ENCODE results near the gene P2RY6. TPM values are rescaled to one million over a fixed set of nuclear protein-coding genes. Genes with fewer than 3 reads are reported as not detected.

P2RY6 gene
- total and polyA plus RNA-seq, 2 donors from 2014 or later, result 6.7 to 17.9 TPM

- no peak overlapping the region for H3K9ac ChIP-seq (ENCODE audit: low read length in 3 of 3)
- FAIRE-seq (no peak), DNase-seq (peak in 1 of 5 donors; percentile 78)
- no peaks in the 10 kb centered on the region for H3K27me3 ChIP-seq (ENCODE audit: control insufficient read depth, insufficient read depth, low read length)
- peaks cover 2 to 15% (median 8%) of the 10 kb centered on the region in 3 donors for H3K36me3 ChIP-seq (ENCODE audit: control insufficient read depth in 2 of 3, insufficient read depth in 3 of 3, low read length in 3 of 3)
- peaks cover 0 to 46% (median 24%) of the 10 kb centered on the region in 3 donors for H3K4me1 ChIP-seq (ENCODE audit: control insufficient read depth in 2 of 3, insufficient read depth in 2 of 3, low read depth in 1 of 3, low read length in 3 of 3)
- no peaks in the 10 kb centered on the region for H3K9me3 ChIP-seq (ENCODE audit: control insufficient read depth in 2 of 3, insufficient read depth in 1 of 3, low read length in 3 of 3)
- no peak overlapping the region for H3K27ac ChIP-seq (ENCODE audit: low read depth in 2 of 2, low read length in 2 of 2)
- no peak overlapping the region for H3K4me3 ChIP-seq (ENCODE audit: low read length in 3 of 3)
- intact Hi-C loops (cut with DNase I), result loop anchor here (10.0 kb wide), 1 partner anchor 52 kb away; no protein-coding TSS in a partner anchor
- no peak for TF ChIP-seq CTCF (IDR thresholded peaks at IDR 0.05; ENCODE audit: borderline replicate concordance, extremely low read depth, insufficient read depth)
Measured at GRCh38 chr11:73343076-73343873, 71.1 kb downstream of the P2RY6 start.

- intact Hi-C loops (cut with DNase I), result loop anchor here (10.0 kb wide), 1 partner anchor 51 kb away; no protein-coding TSS in a partner anchor
- DNase-seq, result peak in 3 of 5 donors; percentile 39 to 69 (median 69)
- Histone ChIP-seq H3K36me3 (ENCODE audit: control insufficient read depth in 2 of 3, insufficient read depth in 3 of 3, low read length in 3 of 3) (peaks cover 3 to 17% (median 8%) of the 10 kb centered on the region in 3 donors), H3K9me3 (ENCODE audit: control insufficient read depth in 2 of 3, insufficient read depth in 1 of 3, low read length in 3 of 3) (no peaks in the 10 kb centered on the region), H3K27ac (ENCODE audit: low read depth in 2 of 2, low read length in 2 of 2) (no peak overlapping the region), H3K4me3 (ENCODE audit: low read length in 3 of 3) (no peak overlapping the region), H3K27me3 (ENCODE audit: control insufficient read depth, insufficient read depth, low read length) (no peaks in the 10 kb centered on the region), H3K9ac (ENCODE audit: low read length in 3 of 3) (no peak overlapping the region), H3K4me1 (ENCODE audit: control insufficient read depth in 2 of 3, insufficient read depth in 2 of 3, low read depth in 1 of 3, low read length in 3 of 3) (peaks cover 0 to 40% (median 14%) of the 10 kb centered on the region in 3 donors)
- FAIRE-seq, result no peak
- no peak for TF ChIP-seq CTCF (IDR thresholded peaks at IDR 0.05; ENCODE audit: borderline replicate concordance, extremely low read depth, insufficient read depth)
Measured at GRCh38 chr11:73344191-73344607, 72.1 kb downstream of the P2RY6 start.

GRCh38 chr11:73345481-73346160, 73.5 kb downstream of the P2RY6 start:
- no peak for FAIRE-seq
- H3K9ac ChIP-seq (ENCODE audit: low read length in 3 of 3), result no peak overlapping the region
- intact Hi-C loops (cut with DNase I), result loop anchor here (10.0 kb wide), 1 partner anchor 49 kb away; no protein-coding TSS in a partner anchor

More at GRCh38 chr11:73345481-73346160, 73.5 kb downstream of the P2RY6 start:
- Histone ChIP-seq H3K4me3 (ENCODE audit: low read length in 3 of 3) (no peak overlapping the region), H3K9me3 (ENCODE audit: control insufficient read depth in 2 of 3, insufficient read depth in 1 of 3, low read length in 3 of 3) (no peaks in the 10 kb centered on the region), H3K4me1 (ENCODE audit: control insufficient read depth in 2 of 3, insufficient read depth in 2 of 3, low read depth in 1 of 3, low read length in 3 of 3) (peaks cover 0 to 33% (median 14%) of the 10 kb centered on the region in 3 donors), H3K27me3 (ENCODE audit: control insufficient read depth, insufficient read depth, low read length) (no peaks in the 10 kb centered on the region), H3K27ac (ENCODE audit: low read depth in 2 of 2, low read length in 2 of 2) (no peak overlapping the region), H3K36me3 (ENCODE audit: control insufficient read depth in 2 of 3, insufficient read depth in 3 of 3, low read length in 3 of 3) (peaks cover 3 to 17% (median 8%) of the 10 kb centered on the region in 3 donors)
- DNase-seq, result no peak
- TF ChIP-seq CTCF (IDR thresholded peaks at IDR 0.05; ENCODE audit: borderline replicate concordance, extremely low read depth, insufficient read depth), result no peak

Data from kidney (tissue), 14 donors.